HepG2 (cell line): ENCODE measurements around the gene POMP.

ENCODE experiments used
- CBFB ChIP-seq: sonication (generic); formaldehyde crosslinking; IDR thresholded peaks from 2 replicates; pipeline ENCODE4 v1.4.0; 2020; ENCODE audit warnings: missing genetic modification reagents
- NFE2L1 ChIP-seq: sonication (generic); formaldehyde crosslinking; IDR thresholded peaks from 2 replicates; pipeline ENCODE4 v1.4.0; 2020; ENCODE audit warnings: missing genetic modification reagents, mild to moderate bottlenecking, borderline replicate concordance
- TF ChIP-seq, protein P1 (sequence below): sonication (generic); formaldehyde crosslinking; IDR thresholded peaks from 2 replicates; pipeline ENCODE4 v1.5.0; 2020; ENCODE audit warnings: mild to moderate bottlenecking, missing genetic modification reagents, moderate library complexity
- TF ChIP-seq, protein P2 (sequence below): sonication (generic); formaldehyde crosslinking; IDR thresholded peaks from 2 replicates; pipeline ENCODE4 v1.8.1; 2023; ENCODE audit warnings: missing genetic modification reagents, mild to moderate bottlenecking, borderline replicate concordance

DNA sequence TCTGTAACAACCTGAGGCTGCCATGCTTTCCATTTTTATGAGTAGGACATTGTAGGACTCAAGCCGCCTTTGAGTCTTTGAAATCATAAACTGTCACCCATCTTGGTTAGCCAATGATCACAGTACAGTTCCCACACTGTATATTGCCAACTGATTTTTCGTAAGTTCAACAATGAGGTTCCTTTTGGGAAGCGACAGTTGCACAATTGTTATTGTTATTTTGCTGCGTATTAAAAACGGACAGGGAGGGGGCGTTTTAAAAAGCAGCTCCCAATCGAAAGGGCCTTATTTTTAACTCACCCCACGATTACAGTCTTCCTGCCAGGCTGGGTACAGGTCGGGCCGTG, 59.2 kb downstream of the POMP start:
- TF ChIP-seq, protein P1, sequence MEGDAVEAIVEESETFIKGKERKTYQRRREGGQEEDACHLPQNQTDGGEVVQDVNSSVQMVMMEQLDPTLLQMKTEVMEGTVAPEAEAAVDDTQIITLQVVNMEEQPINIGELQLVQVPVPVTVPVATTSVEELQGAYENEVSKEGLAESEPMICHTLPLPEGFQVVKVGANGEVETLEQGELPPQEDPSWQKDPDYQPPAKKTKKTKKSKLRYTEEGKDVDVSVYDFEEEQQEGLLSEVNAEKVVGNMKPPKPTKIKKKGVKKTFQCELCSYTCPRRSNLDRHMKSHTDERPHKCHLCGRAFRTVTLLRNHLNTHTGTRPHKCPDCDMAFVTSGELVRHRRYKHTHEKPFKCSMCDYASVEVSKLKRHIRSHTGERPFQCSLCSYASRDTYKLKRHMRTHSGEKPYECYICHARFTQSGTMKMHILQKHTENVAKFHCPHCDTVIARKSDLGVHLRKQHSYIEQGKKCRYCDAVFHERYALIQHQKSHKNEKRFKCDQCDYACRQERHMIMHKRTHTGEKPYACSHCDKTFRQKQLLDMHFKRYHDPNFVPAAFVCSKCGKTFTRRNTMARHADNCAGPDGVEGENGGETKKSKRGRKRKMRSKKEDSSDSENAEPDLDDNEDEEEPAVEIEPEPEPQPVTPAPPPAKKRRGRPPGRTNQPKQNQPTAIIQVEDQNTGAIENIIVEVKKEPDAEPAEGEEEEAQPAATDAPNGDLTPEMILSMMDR (CRISPR knock-in tag) = no peak
- TF ChIP-seq, protein P2, sequence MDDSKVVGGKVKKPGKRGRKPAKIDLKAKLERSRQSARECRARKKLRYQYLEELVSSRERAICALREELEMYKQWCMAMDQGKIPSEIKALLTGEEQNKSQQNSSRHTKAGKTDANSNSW = no peak
- TF ChIP-seq CBFB = no peak
- no peak for TF ChIP-seq NFE2L1
